ENCODE data around the gene RCOR2. TPM values are rescaled to one million over a fixed set of nuclear protein-coding genes. Genes with fewer than 3 reads are reported as not detected.

Gene RCOR2
- total and polyA plus RNA-seq, 2 experiments from 2014 or later: 5.5 to 66.9 TPM

DNA sequence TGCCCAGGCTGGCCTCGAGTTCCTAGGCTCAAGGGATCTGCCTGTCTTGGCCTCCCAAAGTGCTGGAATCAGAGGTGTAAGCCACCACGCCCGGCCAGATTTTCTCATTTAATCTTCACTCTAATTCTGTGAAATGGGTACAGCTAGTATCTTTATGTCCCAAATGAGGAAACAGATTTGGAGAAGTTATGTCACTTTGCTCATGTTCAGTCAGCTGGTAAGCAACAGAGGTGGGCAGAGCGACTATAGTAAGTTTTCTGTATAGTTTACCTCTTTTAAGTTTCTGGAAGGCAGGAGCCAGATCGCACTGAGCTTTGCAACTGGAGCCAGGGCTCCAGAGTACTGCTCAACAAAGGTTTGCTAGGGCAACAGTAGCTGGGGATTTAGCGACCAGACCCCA lies 33.2 kb downstream of the RCOR2 start (continued):
- TF ChIP-seq, protein P1, sequence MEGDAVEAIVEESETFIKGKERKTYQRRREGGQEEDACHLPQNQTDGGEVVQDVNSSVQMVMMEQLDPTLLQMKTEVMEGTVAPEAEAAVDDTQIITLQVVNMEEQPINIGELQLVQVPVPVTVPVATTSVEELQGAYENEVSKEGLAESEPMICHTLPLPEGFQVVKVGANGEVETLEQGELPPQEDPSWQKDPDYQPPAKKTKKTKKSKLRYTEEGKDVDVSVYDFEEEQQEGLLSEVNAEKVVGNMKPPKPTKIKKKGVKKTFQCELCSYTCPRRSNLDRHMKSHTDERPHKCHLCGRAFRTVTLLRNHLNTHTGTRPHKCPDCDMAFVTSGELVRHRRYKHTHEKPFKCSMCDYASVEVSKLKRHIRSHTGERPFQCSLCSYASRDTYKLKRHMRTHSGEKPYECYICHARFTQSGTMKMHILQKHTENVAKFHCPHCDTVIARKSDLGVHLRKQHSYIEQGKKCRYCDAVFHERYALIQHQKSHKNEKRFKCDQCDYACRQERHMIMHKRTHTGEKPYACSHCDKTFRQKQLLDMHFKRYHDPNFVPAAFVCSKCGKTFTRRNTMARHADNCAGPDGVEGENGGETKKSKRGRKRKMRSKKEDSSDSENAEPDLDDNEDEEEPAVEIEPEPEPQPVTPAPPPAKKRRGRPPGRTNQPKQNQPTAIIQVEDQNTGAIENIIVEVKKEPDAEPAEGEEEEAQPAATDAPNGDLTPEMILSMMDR (conservative IDR thresholded peaks at IDR 0.05; ENCODE audit: low read depth in 2 of 2): no peak
- TF ChIP-seq ZNF114 (CRISPR knock-in tag; IDR thresholded peaks at IDR 0.05): no peak
- no peak for TF ChIP-seq NANOG (IDR thresholded peaks at IDR 0.05; ENCODE audit: borderline replicate concordance)
- no peak for TF ChIP-seq JUNB (IDR thresholded peaks at IDR 0.05; ENCODE audit: unreplicated experiment)
- TF ChIP-seq STAT1 (IDR thresholded peaks at IDR 0.05; ENCODE audit: unreplicated experiment): no peak
- TF ChIP-seq, protein P2, sequence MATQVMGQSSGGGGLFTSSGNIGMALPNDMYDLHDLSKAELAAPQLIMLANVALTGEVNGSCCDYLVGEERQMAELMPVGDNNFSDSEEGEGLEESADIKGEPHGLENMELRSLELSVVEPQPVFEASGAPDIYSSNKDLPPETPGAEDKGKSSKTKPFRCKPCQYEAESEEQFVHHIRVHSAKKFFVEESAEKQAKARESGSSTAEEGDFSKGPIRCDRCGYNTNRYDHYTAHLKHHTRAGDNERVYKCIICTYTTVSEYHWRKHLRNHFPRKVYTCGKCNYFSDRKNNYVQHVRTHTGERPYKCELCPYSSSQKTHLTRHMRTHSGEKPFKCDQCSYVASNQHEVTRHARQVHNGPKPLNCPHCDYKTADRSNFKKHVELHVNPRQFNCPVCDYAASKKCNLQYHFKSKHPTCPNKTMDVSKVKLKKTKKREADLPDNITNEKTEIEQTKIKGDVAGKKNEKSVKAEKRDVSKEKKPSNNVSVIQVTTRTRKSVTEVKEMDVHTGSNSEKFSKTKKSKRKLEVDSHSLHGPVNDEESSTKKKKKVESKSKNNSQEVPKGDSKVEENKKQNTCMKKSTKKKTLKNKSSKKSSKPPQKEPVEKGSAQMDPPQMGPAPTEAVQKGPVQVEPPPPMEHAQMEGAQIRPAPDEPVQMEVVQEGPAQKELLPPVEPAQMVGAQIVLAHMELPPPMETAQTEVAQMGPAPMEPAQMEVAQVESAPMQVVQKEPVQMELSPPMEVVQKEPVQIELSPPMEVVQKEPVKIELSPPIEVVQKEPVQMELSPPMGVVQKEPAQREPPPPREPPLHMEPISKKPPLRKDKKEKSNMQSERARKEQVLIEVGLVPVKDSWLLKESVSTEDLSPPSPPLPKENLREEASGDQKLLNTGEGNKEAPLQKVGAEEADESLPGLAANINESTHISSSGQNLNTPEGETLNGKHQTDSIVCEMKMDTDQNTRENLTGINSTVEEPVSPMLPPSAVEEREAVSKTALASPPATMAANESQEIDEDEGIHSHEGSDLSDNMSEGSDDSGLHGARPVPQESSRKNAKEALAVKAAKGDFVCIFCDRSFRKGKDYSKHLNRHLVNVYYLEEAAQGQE (IDR thresholded peaks at IDR 0.05; ENCODE audit: unreplicated experiment): no peak

DNA sequence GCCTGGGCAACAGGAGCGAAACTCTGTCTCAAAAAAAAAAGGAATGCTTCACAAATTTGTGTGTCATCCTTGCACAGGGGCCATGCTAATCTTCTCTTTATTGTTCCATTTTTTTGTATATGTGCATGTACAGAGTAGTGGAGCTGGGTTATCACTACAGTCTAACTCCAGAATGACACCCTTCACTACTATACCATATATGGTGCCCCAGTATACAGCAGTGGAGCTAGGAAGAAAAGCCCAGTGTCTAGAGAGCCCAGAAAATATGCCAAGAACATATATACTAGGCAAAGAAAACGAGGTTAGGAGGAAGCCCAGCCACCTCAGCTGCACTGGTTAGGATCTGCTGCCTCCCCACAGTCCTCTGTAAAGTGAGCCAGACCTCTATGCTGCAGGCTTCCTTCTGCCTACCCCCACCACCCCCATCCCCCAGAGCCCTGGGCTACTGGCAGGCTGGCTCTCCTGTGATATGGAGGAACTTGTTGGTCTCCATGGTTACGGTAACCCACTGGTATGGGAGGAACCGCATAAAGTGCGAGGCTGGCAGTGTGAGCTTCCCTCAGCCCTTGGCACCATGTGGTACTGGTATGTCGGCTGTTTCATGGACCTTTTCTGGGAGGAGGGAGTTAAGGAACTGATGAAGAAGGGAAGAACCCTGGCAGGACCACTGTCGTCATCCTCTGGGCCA lies 34.3 kb downstream of the RCOR2 start:
- H3K27ac ChIP-seq (ENCODE audit: low read depth): peak overlapping the region; percentile 80; the same call in 1 of the 2 replicates
- H3K4me1 ChIP-seq (ENCODE audit: insufficient read depth): peaks cover 46% of the 10 kb centered on the region
- no peak overlapping the region for H2AFZ ChIP-seq
- peak overlapping the region; percentile 66 for H3K4me2 ChIP-seq
- H3K36me3 ChIP-seq (ENCODE audit: insufficient read depth): no peaks in the 10 kb centered on the region
- H3K27me3 Mint-ChIP-seq (ENCODE audit: insufficient read depth, low read depth, poor library complexity): peaks cover 11% of the 10 kb centered on the region
- H3K36me3 Mint-ChIP-seq (ENCODE audit: low read depth): peaks cover 10% of the 10 kb centered on the region; the same call in 2 of the 3 replicates
- peaks cover 50% of the 10 kb centered on the region for H4K20me1 ChIP-seq (replicated peaks; ENCODE audit: insufficient read depth)
- H3K27me3 ChIP-seq (ENCODE audit: insufficient read depth): no peaks in the 10 kb centered on the region
- H3K9me3 Mint-ChIP-seq: no peaks in the 10 kb centered on the region; the same call in 2 of the 3 replicates
- H3K4me1 Mint-ChIP-seq: peaks cover 74% of the 10 kb centered on the region
- H3K4me3 Mint-ChIP-seq: peak overlapping the region; percentile 15; the same call in 2 of the 3 replicates
- ATAC-seq: peak; percentile 88
- DNase-seq (ENCODE audit: low spot score): peak; percentile 93
- no peaks in the 10 kb centered on the region for H3K9me2 ChIP-seq (ENCODE audit: insufficient read depth)
- peaks cover 92% of the 10 kb centered on the region for H3K79me2 ChIP-seq (replicated peaks; ENCODE audit: insufficient read depth)
- H3K27ac Mint-ChIP-seq: peak overlapping the region; percentile 67
- peak overlapping the region; percentile 38; the same call in 1 of the 2 replicates for H3K4me3 ChIP-seq
- peaks cover 26% of the 10 kb centered on the region for H3F3A ChIP-seq (replicated peaks; ENCODE audit: low read depth)
- TF ChIP-seq EZH2 (IDR thresholded peaks at IDR 0.05; ENCODE audit: low read depth, unreplicated experiment) (no peak), JUNB (IDR thresholded peaks at IDR 0.05; ENCODE audit: unreplicated experiment) (no peak), NANOG (IDR thresholded peaks at IDR 0.05; ENCODE audit: borderline replicate concordance) (no peak), CREB1 (CRISPR knock-in tag; IDR thresholded peaks at IDR 0.05; ENCODE audit: low read depth) (no peak)
- TF ChIP-seq, protein P1 (conservative IDR thresholded peaks at IDR 0.05; ENCODE audit: low read depth in 2 of 2): no peak
- TF ChIP-seq, protein P2 (IDR thresholded peaks at IDR 0.05; ENCODE audit: unreplicated experiment): no peak

All from GM23338 (cell line).